GM23338 (cell line): ENCODE results near the gene ZMYM4. TPM values are rescaled to one million over a fixed set of nuclear protein-coding genes. Genes with fewer than 3 reads are reported as not detected.
A peak's percentile ranks its signal among the peaks of the same experiment; 100 is the strongest.

Source experiments
- ATAC-seq: fragments of 200-7000 bp; cut with Tn5 transposase; 3 replicates; pipeline ENCODE4 v1.9.1; 2020
- DNase-seq: peaks from one replicate; pipeline ENCODE4 v3.0.0-alpha.2; 2015; ENCODE audit warnings: low spot score
- H2AFZ ChIP-seq: fragments of 200-600 bp; sonication (generic); 2 replicates; pipeline ENCODE4 v1.8.0; 2016; ENCODE audit warnings: antibody characterized with exemption, mild to moderate bottlenecking, moderate library complexity
- H3F3A ChIP-seq: fragments of 200-600 bp; sonication (generic); replicated peaks from 2 replicates; pipeline ENCODE4 v1.8.0; 2017; ENCODE audit warnings: antibody characterized with exemption, mixed run types, low read depth
- H3K27ac ChIP-seq: fragments of 200-600 bp; sonication (generic); 2 replicates; pipeline ENCODE4 v1.6.1; 2016; ENCODE audit warnings: low read depth
- H3K27me3 ChIP-seq: fragments of 200-600 bp; sonication (generic); 2 replicates; pipeline ENCODE4 v1.8.0; 2016; ENCODE audit warnings: mild to moderate bottlenecking, mixed run types, moderate library complexity; ENCODE audit not compliant: insufficient read depth
- H3K36me3 ChIP-seq: fragments of 200-600 bp; sonication (generic); 2 replicates; pipeline ENCODE4 v1.8.0; 2016; ENCODE audit warnings: mild to moderate bottlenecking; ENCODE audit not compliant: insufficient read depth
- H3K4me1 ChIP-seq: fragments of 200-600 bp; sonication (generic); 2 replicates; pipeline ENCODE4 v1.8.0; 2016; ENCODE audit warnings: mild to moderate bottlenecking, moderate library complexity; ENCODE audit not compliant: insufficient read depth
- H3K4me2 ChIP-seq: fragments of 200-600 bp; sonication (generic); 2 replicates; pipeline ENCODE4 v1.7.1; 2017; ENCODE audit warnings: mixed run types
- H3K4me3 ChIP-seq: fragments of 200-600 bp; sonication (generic); 2 replicates; pipeline ENCODE4 v1.6.1; 2016; ENCODE audit warnings: mixed run types
- H3K79me2 ChIP-seq: fragments of 200-600 bp; sonication (generic); replicated peaks from 2 replicates; pipeline ENCODE4 v1.8.0; 2017; ENCODE audit warnings: mild to moderate bottlenecking; ENCODE audit not compliant: insufficient read depth
- H3K9me2 ChIP-seq: fragments of 200-600 bp; sonication (generic); 2 replicates; pipeline ENCODE4 v1.8.0; 2017; ENCODE audit not compliant: insufficient read depth
- H4K20me1 ChIP-seq: fragments of 200-600 bp; sonication (generic); replicated peaks from 2 replicates; pipeline ENCODE4 v1.8.0; 2017; ENCODE audit warnings: mild to moderate bottlenecking; ENCODE audit not compliant: insufficient read depth
- H3K27ac Mint-ChIP-seq: 2 replicates; pipeline ENCODE4 v1.8.0; 2020; ENCODE audit warnings: inconsistent platforms, mild to moderate bottlenecking, moderate library complexity, mixed read lengths
- H3K27me3 Mint-ChIP-seq: 3 replicates; pipeline ENCODE4 v1.8.0; 2022; ENCODE audit warnings: low read depth, mild to moderate bottlenecking, moderate library complexity, mixed read lengths, inconsistent platforms; ENCODE audit not compliant: insufficient read depth, poor library complexity
- H3K36me3 Mint-ChIP-seq: 3 replicates; pipeline ENCODE4 v1.8.0; 2021; ENCODE audit warnings: low read depth, mild to moderate bottlenecking, inconsistent platforms, moderate library complexity, mixed read lengths
- H3K4me1 Mint-ChIP-seq: 3 replicates; pipeline ENCODE4 v1.8.0; 2020; ENCODE audit warnings: mild to moderate bottlenecking, inconsistent platforms, mixed read lengths
- H3K4me3 Mint-ChIP-seq: 3 replicates; pipeline ENCODE4 v1.8.0; 2021; ENCODE audit warnings: moderate library complexity, mild to moderate bottlenecking, inconsistent platforms, mixed read lengths
- H3K9me3 Mint-ChIP-seq: 3 replicates; pipeline ENCODE4 v1.8.0; 2020; ENCODE audit warnings: moderate library complexity, mild to moderate bottlenecking, inconsistent platforms, mixed read lengths
- ETS1 ChIP-seq: IDR thresholded peaks from 2 replicates; pipeline ENCODE4 v1.6.1; 2016; ENCODE audit warnings: antibody characterized with exemption
- JUNB ChIP-seq: IDR thresholded peaks from one replicate; pipeline ENCODE4 v1.6.1; 2016; ENCODE audit warnings: antibody characterized with exemption; ENCODE audit not compliant: unreplicated experiment
- STAT1 ChIP-seq: IDR thresholded peaks from one replicate; pipeline ENCODE4 v1.6.1; 2016; ENCODE audit warnings: antibody characterized with exemption; ENCODE audit not compliant: unreplicated experiment
- ZNF114 ChIP-seq: fragments of 250-450 bp; sonication (Bioruptor Pico); IDR thresholded peaks from 2 replicates; pipeline ENCODE4 v1.5.0; 2020; ENCODE audit warnings: mild to moderate bottlenecking, moderate library complexity
- ZNF331 ChIP-seq: fragments of 250-450 bp; sonication (Bioruptor Pico); IDR thresholded peaks from 2 replicates; pipeline ENCODE4 v1.5.0; 2020; ENCODE audit warnings: low read depth, mild to moderate bottlenecking, moderate library complexity
- polyA plus RNA-seq: library from polyadenylated mRNA; unstranded; fragments of >200 nt; fragmentation: Nextera tagmentation; extraction: Ambion mirVana; gene quantifications from 2 replicates; pipeline ENCODE4 v1.2.1, GENCODE V29; 2016
- total RNA-seq: library from RNA; depleted of rRNA; stranded (reverse); fragments of >200 nt; shearing (Covaris generic); gene quantifications from 2 replicates; pipeline ENCODE4 v1.2.3, GENCODE V29; 2014
- TF ChIP-seq, protein P1 (sequence below): fragments of 250-450 bp; sonication (Bioruptor Pico); IDR thresholded peaks from 2 replicates; pipeline ENCODE4 v1.5.0; 2020; ENCODE audit warnings: mild to moderate bottlenecking, moderate library complexity
- TF ChIP-seq, protein P2 (sequence below): IDR thresholded peaks from one replicate; pipeline ENCODE4 v1.6.1; 2018; ENCODE audit warnings: antibody characterized with exemption; ENCODE audit not compliant: unreplicated experiment

Gene ZMYM4
- total and polyA plus RNA-seq, 2 experiments from 2014 or later, result 65.4 to 68.5 TPM

DNA sequence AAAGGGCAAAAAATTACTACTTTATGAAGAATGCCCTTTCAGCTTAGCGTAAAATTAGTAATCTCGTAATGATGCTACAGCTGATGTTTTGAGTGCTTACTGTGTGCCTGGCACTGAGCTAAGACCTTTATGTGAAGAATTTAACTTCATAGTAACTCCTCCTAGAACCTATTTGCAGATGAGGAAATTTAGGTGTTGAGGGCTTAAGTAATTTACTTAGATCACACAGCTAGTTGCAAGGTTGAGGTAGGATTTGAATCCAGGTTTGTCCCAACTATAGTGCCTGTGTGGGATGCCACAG is 1.4 kb downstream of the ZMYM4 start (continued):
- TF ChIP-seq ETS1 (no peak), ZNF331 (CRISPR knock-in tag) (no peak), ZNF114 (CRISPR knock-in tag) (no peak), STAT1 (no peak)
- TF ChIP-seq, protein P1, sequence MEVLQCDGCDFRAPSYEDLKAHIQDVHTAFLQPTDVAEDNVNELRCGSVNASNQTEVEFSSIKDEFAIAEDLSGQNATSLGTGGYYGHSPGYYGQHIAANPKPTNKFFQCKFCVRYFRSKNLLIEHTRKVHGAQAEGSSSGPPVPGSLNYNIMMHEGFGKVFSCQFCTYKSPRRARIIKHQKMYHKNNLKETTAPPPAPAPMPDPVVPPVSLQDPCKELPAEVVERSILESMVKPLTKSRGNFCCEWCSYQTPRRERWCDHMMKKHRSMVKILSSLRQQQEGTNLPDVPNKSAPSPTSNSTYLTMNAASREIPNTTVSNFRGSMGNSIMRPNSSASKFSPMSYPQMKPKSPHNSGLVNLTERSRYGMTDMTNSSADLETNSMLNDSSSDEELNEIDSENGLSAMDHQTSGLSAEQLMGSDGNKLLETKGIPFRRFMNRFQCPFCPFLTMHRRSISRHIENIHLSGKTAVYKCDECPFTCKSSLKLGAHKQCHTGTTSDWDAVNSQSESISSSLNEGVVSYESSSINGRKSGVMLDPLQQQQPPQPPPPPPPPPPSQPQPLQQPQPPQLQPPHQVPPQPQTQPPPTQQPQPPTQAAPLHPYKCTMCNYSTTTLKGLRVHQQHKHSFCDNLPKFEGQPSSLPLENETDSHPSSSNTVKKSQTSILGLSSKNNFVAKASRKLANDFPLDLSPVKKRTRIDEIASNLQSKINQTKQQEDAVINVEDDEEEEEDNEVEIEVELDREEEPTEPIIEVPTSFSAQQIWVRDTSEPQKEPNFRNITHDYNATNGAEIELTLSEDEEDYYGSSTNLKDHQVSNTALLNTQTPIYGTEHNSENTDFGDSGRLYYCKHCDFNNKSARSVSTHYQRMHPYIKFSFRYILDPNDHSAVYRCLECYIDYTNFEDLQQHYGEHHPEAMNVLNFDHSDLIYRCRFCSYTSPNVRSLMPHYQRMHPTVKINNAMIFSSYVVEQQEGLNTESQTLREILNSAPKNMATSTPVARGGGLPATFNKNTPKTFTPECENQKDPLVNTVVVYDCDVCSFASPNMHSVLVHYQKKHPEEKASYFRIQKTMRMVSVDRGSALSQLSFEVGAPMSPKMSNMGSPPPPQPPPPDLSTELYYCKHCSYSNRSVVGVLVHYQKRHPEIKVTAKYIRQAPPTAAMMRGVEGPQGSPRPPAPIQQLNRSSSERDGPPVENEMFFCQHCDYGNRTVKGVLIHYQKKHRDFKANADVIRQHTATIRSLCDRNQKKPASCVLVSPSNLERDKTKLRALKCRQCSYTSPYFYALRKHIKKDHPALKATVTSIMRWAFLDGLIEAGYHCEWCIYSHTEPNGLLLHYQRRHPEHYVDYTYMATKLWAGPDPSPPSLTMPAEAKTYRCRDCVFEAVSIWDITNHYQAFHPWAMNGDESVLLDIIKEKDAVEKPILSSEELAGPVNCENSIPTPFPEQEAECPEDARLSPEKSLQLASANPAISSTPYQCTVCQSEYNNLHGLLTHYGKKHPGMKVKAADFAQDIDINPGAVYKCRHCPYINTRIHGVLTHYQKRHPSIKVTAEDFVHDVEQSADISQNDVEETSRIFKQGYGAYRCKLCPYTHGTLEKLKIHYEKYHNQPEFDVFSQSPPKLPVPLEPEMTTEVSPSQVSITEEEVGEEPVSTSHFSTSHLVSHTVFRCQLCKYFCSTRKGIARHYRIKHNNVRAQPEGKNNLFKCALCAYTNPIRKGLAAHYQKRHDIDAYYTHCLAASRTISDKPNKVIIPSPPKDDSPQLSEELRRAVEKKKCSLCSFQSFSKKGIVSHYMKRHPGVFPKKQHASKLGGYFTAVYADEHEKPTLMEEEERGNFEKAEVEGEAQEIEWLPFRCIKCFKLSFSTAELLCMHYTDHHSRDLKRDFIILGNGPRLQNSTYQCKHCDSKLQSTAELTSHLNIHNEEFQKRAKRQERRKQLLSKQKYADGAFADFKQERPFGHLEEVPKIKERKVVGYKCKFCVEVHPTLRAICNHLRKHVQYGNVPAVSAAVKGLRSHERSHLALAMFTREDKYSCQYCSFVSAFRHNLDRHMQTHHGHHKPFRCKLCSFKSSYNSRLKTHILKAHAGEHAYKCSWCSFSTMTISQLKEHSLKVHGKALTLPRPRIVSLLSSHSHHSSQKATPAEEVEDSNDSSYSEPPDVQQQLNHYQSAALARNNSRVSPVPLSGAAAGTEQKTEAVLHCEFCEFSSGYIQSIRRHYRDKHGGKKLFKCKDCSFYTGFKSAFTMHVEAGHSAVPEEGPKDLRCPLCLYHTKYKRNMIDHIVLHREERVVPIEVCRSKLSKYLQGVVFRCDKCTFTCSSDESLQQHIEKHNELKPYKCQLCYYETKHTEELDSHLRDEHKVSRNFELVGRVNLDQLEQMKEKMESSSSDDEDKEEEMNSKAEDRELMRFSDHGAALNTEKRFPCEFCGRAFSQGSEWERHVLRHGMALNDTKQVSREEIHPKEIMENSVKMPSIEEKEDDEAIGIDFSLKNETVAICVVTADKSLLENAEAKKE (CRISPR knock-in tag), result no peak

GRCh38 chr1:35270836-35271235 is 2.3 kb downstream of the ZMYM4 start:
- Histone ChIP-seq H3K27ac (no peak overlapping the region), H3K27me3 (no peaks in the 10 kb centered on the region), H3K79me2 (peaks cover 66% of the 10 kb centered on the region), H4K20me1 (peaks cover 11% of the 10 kb centered on the region; the same call in 1 of the 2 replicates), H2AFZ (no peak overlapping the region), H3K4me2 (no peak overlapping the region), H3K9me2 (0 out of 2 replicates have a peak, but pooled peaks cover 7% of the 10 kb centered on the region), H3K36me3 (no peaks in the 10 kb centered on the region; the same call in 1 of the 2 replicates), H3F3A (0 out of 2 replicates have a peak, but pooled peaks cover 4% of the 10 kb centered on the region), H3K4me3 (no peak overlapping the region), H3K4me1 (peaks cover 11% of the 10 kb centered on the region; the same call in 1 of the 2 replicates)
- peaks cover 4% of the 10 kb centered on the region for H3K27me3 Mint-ChIP-seq
- peaks cover 17% of the 10 kb centered on the region for H3K4me1 Mint-ChIP-seq
- DNase-seq, result no peak
- H3K4me3 Mint-ChIP-seq, result peak overlapping the region; percentile 38; the same call in 1 of the 3 replicates
- TF ChIP-seq, protein P2, sequence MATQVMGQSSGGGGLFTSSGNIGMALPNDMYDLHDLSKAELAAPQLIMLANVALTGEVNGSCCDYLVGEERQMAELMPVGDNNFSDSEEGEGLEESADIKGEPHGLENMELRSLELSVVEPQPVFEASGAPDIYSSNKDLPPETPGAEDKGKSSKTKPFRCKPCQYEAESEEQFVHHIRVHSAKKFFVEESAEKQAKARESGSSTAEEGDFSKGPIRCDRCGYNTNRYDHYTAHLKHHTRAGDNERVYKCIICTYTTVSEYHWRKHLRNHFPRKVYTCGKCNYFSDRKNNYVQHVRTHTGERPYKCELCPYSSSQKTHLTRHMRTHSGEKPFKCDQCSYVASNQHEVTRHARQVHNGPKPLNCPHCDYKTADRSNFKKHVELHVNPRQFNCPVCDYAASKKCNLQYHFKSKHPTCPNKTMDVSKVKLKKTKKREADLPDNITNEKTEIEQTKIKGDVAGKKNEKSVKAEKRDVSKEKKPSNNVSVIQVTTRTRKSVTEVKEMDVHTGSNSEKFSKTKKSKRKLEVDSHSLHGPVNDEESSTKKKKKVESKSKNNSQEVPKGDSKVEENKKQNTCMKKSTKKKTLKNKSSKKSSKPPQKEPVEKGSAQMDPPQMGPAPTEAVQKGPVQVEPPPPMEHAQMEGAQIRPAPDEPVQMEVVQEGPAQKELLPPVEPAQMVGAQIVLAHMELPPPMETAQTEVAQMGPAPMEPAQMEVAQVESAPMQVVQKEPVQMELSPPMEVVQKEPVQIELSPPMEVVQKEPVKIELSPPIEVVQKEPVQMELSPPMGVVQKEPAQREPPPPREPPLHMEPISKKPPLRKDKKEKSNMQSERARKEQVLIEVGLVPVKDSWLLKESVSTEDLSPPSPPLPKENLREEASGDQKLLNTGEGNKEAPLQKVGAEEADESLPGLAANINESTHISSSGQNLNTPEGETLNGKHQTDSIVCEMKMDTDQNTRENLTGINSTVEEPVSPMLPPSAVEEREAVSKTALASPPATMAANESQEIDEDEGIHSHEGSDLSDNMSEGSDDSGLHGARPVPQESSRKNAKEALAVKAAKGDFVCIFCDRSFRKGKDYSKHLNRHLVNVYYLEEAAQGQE, result no peak
- no peak for TF ChIP-seq JUNB
- peaks cover 34% of the 10 kb centered on the region for H3K36me3 Mint-ChIP-seq
- ATAC-seq, result no peak
- peaks cover 3% of the 10 kb centered on the region; the same call in 1 of the 3 replicates for H3K9me3 Mint-ChIP-seq
- no peak overlapping the region for H3K27ac Mint-ChIP-seq
